H1 (cell line): ENCODE measurements around the gene CD7. TPM values are rescaled to one million over a fixed set of nuclear protein-coding genes. Genes with fewer than 3 reads are reported as not detected.

Source experiments
- EGR1 ChIP-seq: IDR thresholded peaks from 2 replicates; pipeline ENCODE4 v1.6.1; 2011; ENCODE audit warnings: low read depth, low read length, borderline replicate concordance
- polyA plus RNA-seq, 7 experiments: library from polyadenylated mRNA; depleted of rRNA in 3 of 7; stranded (reverse) in 5 of 7; unstranded in 2 of 7; fragments of >200 nt in 5 of 7; fragments of 200-250 nt in 2 of 7; gene quantifications; 1 replicate in 5 of 7; 2 replicates in 1 of 7; 4 replicates in 1 of 7; pipeline versions ENCODE4 v1.2.1 to v1.2.3, GENCODE V29; 2011 to 2013; ENCODE audit warnings: missing spikeins in 2 of 7, mixed read lengths in 2 of 7
- total RNA-seq: library from RNA; stranded (reverse); fragmentation: NEBNext Ultra II Directional; extraction: Animal tissue kit (Norgen Biotek cat#: 25700); gene quantifications from 2 replicates; pipeline ENCODE4 v1.2.1, GENCODE V29; 2021

The CD7 gene
- total and polyA plus RNA-seq, 2 of the 8 experiments (the other 6 are each of a cell fraction or from before 2014, with no cell fraction given) = 0.83 to 0.86 TPM

- peak; percentile 19; the same call in 1 of the 2 replicates for TF ChIP-seq EGR1
Observed at GRCh38 chr17:82300707-82301270, 16.6 kb downstream of the CD7 start (continued).
